Measurements from ENCODE around the gene FABP3.

GRCh38 chr1:31361607-31362006, 11.3 kb downstream of the FABP3 start:
- TF ChIP-seq CTCF (IDR thresholded peaks at IDR 0.05; ENCODE audit: extremely low read depth in 1 of 2, insufficient read depth in 1 of 2, low read depth in 1 of 2, low read length in 2 of 2) (no peak), MYC (IDR thresholded peaks at IDR 0.05; ENCODE audit: low read depth, low read length) (no peak), MAX (IDR thresholded peaks at IDR 0.05; ENCODE audit: insufficient read depth, insufficient read length) (no peak), POLR2A (IDR thresholded peaks at IDR 0.05; ENCODE audit: low read depth, low read length) (no peak), EZH2 (IDR thresholded peaks at IDR 0.05; ENCODE audit: borderline replicate concordance, low read depth, low read length, severe bottlenecking) (no peak), POLR2AphosphoS5 (IDR thresholded peaks at IDR 0.05; ENCODE audit: insufficient read depth, low read depth, low read length) (no peak), JUN (IDR thresholded peaks at IDR 0.05; ENCODE audit: borderline replicate concordance, insufficient read depth, insufficient read length, low read depth) (no peak), GATA2 (IDR thresholded peaks at IDR 0.05; ENCODE audit: insufficient read depth, insufficient read length, low read depth, low read length) (no peak), FOS (IDR thresholded peaks at IDR 0.05; ENCODE audit: borderline replicate concordance, insufficient read depth, low read length) (no peak)
